ENCODE results near the gene B3GNT3.

The B3GNT3 gene

GRCh38 chr19:17861542-17862402 is 66.8 kb downstream of the B3GNT3 start:
- DNase-seq, result no peak

- DNase-seq, result no peak
These were observed 68.0 kb downstream of the B3GNT3 start for GRCh38 chr19:17862711-17863519.
